Astrocyte (in vitro differentiated cells and primary cell): ENCODE measurements around the gene GTF3C1. TPM values are rescaled to one million over a fixed set of nuclear protein-coding genes. Genes with fewer than 3 reads are reported as not detected.

Source experiments
- DNase-seq: peaks from one replicate; pipeline ENCODE4 v3.0.0-alpha.2; 2010; ENCODE audit warnings: low read depth
- FAIRE-seq: peaks from 2 replicates; lab custom pipeline; 2011; peaks lifted over from hg19 to GRCh38; lab: Jason Lieb, UNC
- H2AFZ ChIP-seq: 2 replicates; pipeline ENCODE4 v1.6.0; 2012; ENCODE audit warnings: low read depth, low read length, inconsistent platforms
- H3K27ac ChIP-seq: 2 replicates; pipeline ENCODE4 v1.5.1; 2011; ENCODE audit warnings: low read depth, low read length, inconsistent platforms
- H3K27me3 ChIP-seq: 2 replicates; pipeline ENCODE4 v1.6.0; 2011; ENCODE audit warnings: low read length, inconsistent platforms; ENCODE audit not compliant: insufficient read depth
- H3K36me3 ChIP-seq: 2 replicates; pipeline ENCODE4 v1.5.1; 2011; ENCODE audit warnings: low read length, inconsistent platforms; ENCODE audit not compliant: insufficient read depth
- H3K4me1 ChIP-seq: 2 replicates; pipeline ENCODE4 v1.5.1; 2011; ENCODE audit warnings: low read length, inconsistent platforms; ENCODE audit not compliant: insufficient read depth
- H3K4me2 ChIP-seq: 2 replicates; pipeline ENCODE4 v1.6.0; 2012; ENCODE audit warnings: low read length, inconsistent platforms
- H3K4me3 ChIP-seq: 2 replicates; pipeline ENCODE4 v1.5.1; 2011; ENCODE audit warnings: low read depth, mild to moderate bottlenecking, low read length, inconsistent platforms; ENCODE audit not compliant: insufficient read depth
- H3K79me2 ChIP-seq: 2 replicates; pipeline ENCODE4 v1.6.0; 2012; ENCODE audit warnings: mild to moderate bottlenecking, low read length, inconsistent platforms; ENCODE audit not compliant: insufficient read depth
- H3K9ac ChIP-seq: 2 replicates; pipeline ENCODE4 v1.6.0; 2012; ENCODE audit warnings: mild to moderate bottlenecking, low read length, inconsistent platforms
- H3K9me3 ChIP-seq: 2 replicates; pipeline ENCODE4 v1.5.1; 2012; ENCODE audit warnings: low read depth, mild to moderate bottlenecking, low read length, inconsistent platforms; ENCODE audit not compliant: insufficient read depth
- H4K20me1 ChIP-seq: 2 replicates; pipeline ENCODE4 v1.6.0; 2012; ENCODE audit warnings: low read length, inconsistent platforms; ENCODE audit not compliant: insufficient read depth
- H3K27ac Mint-ChIP-seq: one replicate; pipeline ENCODE4 v1.8.0; 2021; ENCODE audit warnings: mild to moderate bottlenecking, mixed read lengths; ENCODE audit not compliant: unreplicated experiment
- H3K27me3 Mint-ChIP-seq: one replicate; pipeline ENCODE4 v1.8.0; 2021; ENCODE audit warnings: low read depth, mixed read lengths; ENCODE audit not compliant: unreplicated experiment
- H3K36me3 Mint-ChIP-seq: one replicate; pipeline ENCODE4 v1.8.0; 2021; ENCODE audit warnings: low read depth, mixed read lengths; ENCODE audit not compliant: unreplicated experiment
- H3K4me1 Mint-ChIP-seq: one replicate; pipeline ENCODE4 v1.8.0; 2021; ENCODE audit warnings: low read depth, mixed read lengths; ENCODE audit not compliant: unreplicated experiment
- H3K4me3 Mint-ChIP-seq: one replicate; pipeline ENCODE4 v1.8.0; 2021; ENCODE audit warnings: mild to moderate bottlenecking, moderate library complexity, mixed read lengths; ENCODE audit not compliant: unreplicated experiment
- H3K9me3 Mint-ChIP-seq: one replicate; pipeline ENCODE4 v1.8.0; 2021; ENCODE audit warnings: mild to moderate bottlenecking, mixed read lengths; ENCODE audit not compliant: unreplicated experiment
- EZH2 ChIP-seq: IDR thresholded peaks from 2 replicates; pipeline ENCODE4 v1.6.1; 2012; ENCODE audit warnings: mild to moderate bottlenecking, low read length, inconsistent platforms; ENCODE audit not compliant: insufficient read depth
- total RNA-seq: library from RNA; stranded (reverse); gene quantifications from 2 replicates; pipeline ENCODE4 v1.2.1, GENCODE V29; 2021
- TF ChIP-seq, protein P1 (sequence below): IDR thresholded peaks from 2 replicates; pipeline ENCODE4 v1.5.1; 2011; ENCODE audit warnings: low read depth, mild to moderate bottlenecking, inconsistent platforms, low read length, moderate library complexity; ENCODE audit not compliant: insufficient read depth

The GTF3C1 gene
- total RNA-seq, 1 donor from 2014 or later = 103 TPM

DNA sequence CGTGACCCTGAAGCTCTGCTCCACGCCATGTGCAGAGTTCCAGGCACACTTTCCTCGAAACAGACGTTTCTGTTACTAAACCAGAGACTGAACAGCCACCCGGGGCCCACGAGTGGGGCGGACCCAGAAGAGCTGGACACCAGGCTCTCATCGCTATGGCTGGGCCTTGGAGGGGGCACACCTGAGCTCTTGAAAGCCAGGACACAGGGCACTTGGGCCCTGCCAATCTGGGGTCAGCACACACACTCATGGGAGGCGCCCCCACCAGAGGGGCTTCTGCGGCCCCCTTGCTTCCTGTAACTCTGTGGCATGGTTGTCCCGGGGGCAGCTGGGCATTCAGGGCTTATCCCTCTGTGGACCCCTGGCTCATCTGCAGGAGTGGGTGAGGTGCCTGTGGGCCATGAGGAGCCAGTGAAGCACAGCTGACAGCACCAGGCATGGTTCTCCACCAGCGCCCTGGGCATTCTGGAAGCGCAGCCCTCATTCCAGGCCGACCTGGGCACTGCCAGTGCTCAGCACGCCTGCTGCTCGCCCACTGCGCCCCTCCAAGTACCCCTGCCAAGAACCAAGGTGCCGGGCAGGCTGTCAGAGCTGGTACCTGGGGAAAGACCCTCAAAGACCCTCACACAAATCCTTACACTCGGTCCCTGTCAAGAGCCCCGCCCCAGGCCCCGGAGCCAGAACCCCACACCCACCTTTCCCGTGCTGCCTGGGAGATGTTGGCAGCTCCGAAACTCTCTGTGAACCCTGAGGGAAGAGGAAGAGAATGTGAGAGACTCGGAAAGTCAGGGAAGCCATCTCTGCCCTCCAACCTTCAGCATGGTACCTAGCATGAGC is 86.6 kb downstream of the GTF3C1 start:
- no peak overlapping the region for H3K4me2 ChIP-seq
- H3K9ac ChIP-seq = no peak overlapping the region
- H3K9me3 ChIP-seq = peaks cover 3% of the 10 kb centered on the region
- no peak overlapping the region for H3K27ac Mint-ChIP-seq
- TF ChIP-seq, protein P1, sequence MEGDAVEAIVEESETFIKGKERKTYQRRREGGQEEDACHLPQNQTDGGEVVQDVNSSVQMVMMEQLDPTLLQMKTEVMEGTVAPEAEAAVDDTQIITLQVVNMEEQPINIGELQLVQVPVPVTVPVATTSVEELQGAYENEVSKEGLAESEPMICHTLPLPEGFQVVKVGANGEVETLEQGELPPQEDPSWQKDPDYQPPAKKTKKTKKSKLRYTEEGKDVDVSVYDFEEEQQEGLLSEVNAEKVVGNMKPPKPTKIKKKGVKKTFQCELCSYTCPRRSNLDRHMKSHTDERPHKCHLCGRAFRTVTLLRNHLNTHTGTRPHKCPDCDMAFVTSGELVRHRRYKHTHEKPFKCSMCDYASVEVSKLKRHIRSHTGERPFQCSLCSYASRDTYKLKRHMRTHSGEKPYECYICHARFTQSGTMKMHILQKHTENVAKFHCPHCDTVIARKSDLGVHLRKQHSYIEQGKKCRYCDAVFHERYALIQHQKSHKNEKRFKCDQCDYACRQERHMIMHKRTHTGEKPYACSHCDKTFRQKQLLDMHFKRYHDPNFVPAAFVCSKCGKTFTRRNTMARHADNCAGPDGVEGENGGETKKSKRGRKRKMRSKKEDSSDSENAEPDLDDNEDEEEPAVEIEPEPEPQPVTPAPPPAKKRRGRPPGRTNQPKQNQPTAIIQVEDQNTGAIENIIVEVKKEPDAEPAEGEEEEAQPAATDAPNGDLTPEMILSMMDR = no peak
- TF ChIP-seq EZH2 = no peak
- peaks cover 11% of the 10 kb centered on the region for H3K9me3 Mint-ChIP-seq
- H3K27me3 ChIP-seq = no peaks in the 10 kb centered on the region
- H3K4me3 Mint-ChIP-seq = no peak overlapping the region
- H3K4me1 Mint-ChIP-seq = peaks cover 6% of the 10 kb centered on the region
- no peak overlapping the region for H2AFZ ChIP-seq
- no peak overlapping the region for H3K27ac ChIP-seq
- H4K20me1 ChIP-seq = peaks cover 6% of the 10 kb centered on the region
- FAIRE-seq (no peak), DNase-seq (no peak)
- peaks cover 9% of the 10 kb centered on the region for H3K4me1 ChIP-seq
- H3K27me3 Mint-ChIP-seq = no peaks in the 10 kb centered on the region
- peaks cover 21% of the 10 kb centered on the region for H3K36me3 ChIP-seq
- no peaks in the 10 kb centered on the region for H3K79me2 ChIP-seq
- H3K4me3 ChIP-seq = no peak overlapping the region
- peaks cover 47% of the 10 kb centered on the region for H3K36me3 Mint-ChIP-seq

DNA sequence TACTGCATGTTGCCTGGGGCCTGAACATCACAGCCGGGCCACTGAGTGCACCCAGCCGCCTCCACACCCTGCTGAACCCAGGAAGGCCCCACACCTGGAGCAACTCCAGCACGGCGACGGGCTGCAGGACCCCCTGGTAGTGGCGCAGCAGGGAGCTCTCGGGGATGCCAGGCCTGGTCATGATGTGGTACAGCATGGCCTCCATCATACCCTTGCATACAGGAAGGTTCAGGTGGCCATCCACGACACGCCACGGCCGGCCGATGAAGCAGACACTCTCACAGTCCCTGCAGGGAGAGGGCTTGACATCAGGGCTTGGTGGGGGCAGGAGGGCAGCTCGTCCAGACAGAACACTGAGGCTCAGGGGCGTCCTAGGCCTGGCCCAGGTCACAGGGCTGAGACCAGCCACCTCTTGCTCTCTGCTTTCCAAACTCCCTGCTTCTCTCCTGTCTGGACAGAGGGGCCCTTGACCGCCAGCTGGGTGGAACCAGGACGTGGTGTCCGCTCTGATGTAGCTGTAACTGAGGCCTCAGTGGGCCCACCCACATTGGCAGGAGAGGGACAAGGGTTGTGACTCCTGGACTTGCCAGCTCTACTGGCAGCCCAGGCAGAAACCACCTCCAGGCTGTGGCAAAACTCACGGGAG is 87.4 kb downstream of the GTF3C1 start:
- H2AFZ ChIP-seq = no peak overlapping the region
- H4K20me1 ChIP-seq = peaks cover 6% of the 10 kb centered on the region
- Mint-ChIP-seq H3K27me3 (no peaks in the 10 kb centered on the region), H3K36me3 (peaks cover 40% of the 10 kb centered on the region), H3K9me3 (peaks cover 4% of the 10 kb centered on the region), H3K4me1 (peaks cover 7% of the 10 kb centered on the region), H3K4me3 (no peak overlapping the region), H3K27ac (no peak overlapping the region)
- H3K27me3 ChIP-seq = no peaks in the 10 kb centered on the region
- DNase-seq (no peak), FAIRE-seq (no peak)
- H3K9me3 ChIP-seq = peaks cover 3% of the 10 kb centered on the region
- no peak for TF ChIP-seq EZH2
- TF ChIP-seq, protein P1 = no peak
- H3K4me3 ChIP-seq = no peak overlapping the region
- peaks cover 15% of the 10 kb centered on the region for H3K36me3 ChIP-seq
- H3K79me2 ChIP-seq = no peaks in the 10 kb centered on the region
- no peak overlapping the region for H3K9ac ChIP-seq
- H3K27ac ChIP-seq = no peak overlapping the region
- H3K4me1 ChIP-seq = peaks cover 9% of the 10 kb centered on the region
- H3K4me2 ChIP-seq = no peak overlapping the region
